ENCODE results near the gene TCEANC2.
"Not testable (repeated sequence)": the region's sequence is repeated elsewhere in the genome, so short reads cannot be mapped to it uniquely, and the experiment has no call there.

The TCEANC2 gene

DNA sequence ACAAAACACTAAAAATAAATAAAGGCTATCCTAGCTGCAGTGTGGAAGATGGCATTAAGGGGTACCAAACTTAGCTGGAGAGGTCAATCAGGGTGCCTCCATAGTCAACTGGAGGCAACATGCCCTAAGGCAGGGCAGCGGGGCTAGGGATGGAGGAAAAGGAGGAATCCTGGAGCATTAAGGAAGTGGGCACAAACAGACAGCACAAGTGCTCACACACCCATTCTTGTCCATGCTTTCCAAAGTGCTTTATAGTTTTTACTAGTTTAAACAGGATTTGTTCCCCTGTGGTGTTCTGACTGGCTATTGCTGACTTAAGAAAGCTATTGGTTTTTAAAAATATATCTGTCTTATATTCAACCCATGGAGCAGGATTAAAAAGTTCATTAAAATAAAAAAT, 33.3 kb downstream of the TCEANC2 start:
- DNase-seq (ENCODE audit: low read depth in 3 of 3) = no peak

DNA sequence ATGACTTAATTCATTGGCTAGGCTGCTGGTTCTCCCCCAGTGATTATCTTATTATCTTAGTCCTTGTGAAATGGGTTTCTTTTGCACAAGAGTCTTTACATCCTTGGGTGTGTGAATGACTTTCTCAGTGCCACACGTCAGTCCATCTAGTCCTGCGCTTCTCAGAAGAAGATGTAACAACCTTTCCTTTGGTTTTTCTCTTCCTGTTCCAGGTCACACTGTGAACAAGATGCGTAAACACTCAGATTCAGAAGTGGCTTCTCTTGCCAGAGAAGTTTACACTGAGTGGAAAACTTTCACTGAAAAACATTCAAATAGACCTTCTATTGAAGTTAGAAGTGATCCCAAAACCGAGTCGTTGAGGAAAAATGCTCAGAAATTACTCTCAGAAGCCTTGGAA, 35.0 kb downstream of the TCEANC2 start:
- no peak for DNase-seq (ENCODE audit: low read depth in 3 of 3)

DNA sequence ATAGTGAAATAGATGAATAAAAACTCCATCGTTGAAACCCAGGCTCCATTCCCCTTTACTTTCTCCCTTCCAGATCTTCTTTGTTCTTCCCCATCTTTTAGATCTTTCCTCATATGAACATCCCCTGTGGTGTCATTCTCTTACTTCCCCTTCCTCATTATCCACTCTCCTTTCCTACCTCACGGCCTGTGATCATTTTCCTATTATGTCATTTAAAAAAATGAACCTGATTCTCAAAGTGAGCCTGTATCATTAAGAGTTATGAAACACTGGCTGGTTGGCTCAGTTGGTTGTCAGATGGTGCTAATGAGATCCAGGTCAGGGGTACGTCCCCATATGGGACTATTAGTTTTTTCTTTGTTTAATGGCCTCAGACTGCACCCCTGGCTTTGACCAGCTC, 38.3 kb downstream of the TCEANC2 start:
- DNase-seq (ENCODE audit: low read depth in 3 of 3) = no peak

DNA sequence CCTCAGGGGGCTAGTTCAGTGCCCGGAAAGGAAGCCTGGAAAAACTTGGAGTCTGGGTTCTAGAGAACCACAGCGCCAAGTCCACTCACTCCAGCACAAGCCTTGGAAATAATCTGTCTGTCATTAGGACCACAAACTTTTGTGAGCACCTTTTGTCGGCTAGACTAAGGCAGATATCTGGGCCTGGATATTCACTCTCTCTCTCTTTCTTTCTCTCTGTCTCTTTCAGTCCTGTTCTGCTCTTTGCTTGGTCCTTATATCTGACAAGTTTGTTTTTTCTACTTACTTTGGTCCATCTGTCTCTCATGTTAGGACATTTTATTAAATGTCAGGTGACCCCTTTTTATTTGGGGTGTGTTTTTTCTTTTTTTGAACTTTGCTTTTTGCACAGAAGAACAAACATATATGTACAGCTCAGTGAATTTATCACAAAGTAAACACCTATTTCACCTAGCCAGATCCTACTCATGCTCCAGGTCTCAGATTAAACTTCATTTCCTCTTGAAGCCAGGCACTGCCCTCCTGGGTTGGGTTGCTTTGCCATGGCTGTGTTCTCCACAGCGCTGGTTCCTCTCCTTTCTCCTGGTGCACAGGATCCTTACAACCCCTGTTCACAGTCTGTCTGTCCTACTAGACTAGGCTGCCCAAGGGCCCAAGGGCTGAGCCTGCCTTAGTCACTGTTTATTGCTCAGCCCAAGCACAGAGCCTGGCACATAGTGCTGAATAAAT, 40.8 kb downstream of the TCEANC2 start:
- DNase-seq (ENCODE audit: low read depth in 3 of 3) = no peak

DNA sequence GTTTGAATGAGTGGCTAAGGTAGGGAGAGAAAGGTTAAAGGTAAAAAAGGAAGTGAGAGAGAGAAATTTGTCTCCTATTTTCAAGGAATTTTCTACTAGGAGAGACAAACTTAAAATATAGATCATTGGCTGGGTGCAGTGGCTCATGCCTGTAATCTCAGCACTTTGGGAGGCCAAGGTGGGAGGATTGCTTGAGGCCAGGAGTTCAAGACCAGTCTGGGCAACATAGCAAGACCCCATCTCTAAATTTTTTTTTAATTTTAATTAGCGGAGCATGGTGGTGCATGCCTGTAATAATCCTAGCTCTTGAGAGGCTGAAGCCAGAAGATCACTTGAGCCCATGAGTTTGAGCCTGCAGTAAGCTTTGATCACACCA, 41.3 kb downstream of the TCEANC2 start:
- DNase-seq (ENCODE audit: low read depth in 3 of 3) = not testable (repeated sequence)

DNA sequence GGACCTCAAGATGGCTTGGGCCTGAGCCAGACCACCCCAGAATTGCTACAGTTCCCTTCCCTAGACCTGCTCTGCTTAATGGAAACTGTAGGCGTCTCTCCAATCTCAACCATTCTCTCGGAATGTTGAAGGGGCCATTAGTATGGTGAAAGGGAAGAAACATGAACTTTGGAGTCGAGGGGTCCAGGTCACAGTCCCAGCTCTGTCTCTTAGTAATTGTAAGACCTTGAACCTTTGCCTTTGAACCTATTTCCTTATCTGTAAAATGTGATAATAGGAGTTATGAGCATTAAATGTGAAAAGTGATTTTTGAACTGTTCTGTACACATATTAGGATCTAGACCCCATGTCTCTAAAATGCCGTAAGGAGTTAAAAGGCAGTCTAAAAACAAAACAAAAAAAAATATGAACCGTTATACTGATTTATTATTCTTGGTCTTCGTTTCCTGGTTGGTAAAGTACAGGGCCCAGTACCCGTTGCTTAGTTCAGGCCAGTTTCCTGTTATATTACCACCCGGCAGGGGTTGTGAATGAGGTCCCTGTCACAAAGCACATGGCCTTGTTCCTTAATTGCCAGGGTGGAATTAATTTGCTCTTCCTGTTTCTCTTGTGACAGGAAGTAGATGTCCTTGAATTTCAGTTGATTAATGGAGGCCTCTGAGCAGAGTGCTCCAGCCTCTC, 42.3 kb downstream of the TCEANC2 start:
- no peak for DNase-seq (ENCODE audit: low read depth in 3 of 3)

DNA sequence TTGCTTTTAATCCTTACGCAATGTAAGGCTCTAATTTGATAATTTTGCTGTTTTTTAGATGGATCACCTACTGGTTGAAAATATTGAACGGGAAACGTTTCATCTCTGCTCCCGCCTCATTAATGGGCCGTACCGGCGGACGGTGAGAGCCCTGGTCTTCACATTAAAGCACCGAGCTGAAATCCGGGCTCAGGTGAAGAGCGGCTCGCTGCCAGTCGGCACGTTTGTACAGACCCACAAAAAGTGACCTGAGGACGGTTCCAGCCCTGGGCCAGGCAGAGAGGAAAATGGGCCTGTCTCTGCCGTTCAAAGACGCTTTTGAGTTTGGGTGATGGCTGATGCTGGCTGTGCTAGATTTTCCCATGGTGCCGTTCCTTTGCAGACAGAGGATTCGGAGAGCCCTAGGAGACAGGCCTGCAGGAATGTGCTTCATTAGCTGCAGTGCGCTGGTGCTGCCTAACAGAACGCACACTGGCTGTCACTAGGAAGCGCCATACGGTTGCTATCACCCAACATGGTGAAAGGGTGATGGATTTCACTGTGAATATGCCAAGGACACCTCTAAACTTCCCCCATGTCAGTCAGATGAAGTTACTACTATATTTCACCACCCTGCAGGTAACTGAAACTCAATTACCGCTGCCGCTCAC, 42.9 kb downstream of the TCEANC2 start:
- no peak for DNase-seq (ENCODE audit: low read depth in 3 of 3)

DNA sequence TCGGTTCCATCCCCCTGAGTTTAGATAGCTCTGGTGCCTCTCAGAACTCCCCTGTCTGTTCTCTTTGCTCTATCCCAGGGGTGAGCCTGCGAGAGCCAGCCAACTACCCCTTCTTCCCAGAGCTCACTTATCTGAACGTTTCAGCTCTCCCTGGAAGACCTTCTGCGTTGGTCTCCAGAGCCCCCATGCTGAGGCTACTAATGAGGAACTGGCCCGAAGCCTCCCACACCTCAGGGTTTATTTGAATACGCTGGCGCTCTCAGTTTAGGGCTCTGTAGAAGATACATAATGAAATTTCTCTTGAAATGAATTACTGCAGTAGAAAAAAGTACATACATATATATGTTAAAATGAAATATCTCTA, 43.5 kb downstream of the TCEANC2 start:
- no peak for DNase-seq (ENCODE audit: low read depth in 3 of 3)

DNA sequence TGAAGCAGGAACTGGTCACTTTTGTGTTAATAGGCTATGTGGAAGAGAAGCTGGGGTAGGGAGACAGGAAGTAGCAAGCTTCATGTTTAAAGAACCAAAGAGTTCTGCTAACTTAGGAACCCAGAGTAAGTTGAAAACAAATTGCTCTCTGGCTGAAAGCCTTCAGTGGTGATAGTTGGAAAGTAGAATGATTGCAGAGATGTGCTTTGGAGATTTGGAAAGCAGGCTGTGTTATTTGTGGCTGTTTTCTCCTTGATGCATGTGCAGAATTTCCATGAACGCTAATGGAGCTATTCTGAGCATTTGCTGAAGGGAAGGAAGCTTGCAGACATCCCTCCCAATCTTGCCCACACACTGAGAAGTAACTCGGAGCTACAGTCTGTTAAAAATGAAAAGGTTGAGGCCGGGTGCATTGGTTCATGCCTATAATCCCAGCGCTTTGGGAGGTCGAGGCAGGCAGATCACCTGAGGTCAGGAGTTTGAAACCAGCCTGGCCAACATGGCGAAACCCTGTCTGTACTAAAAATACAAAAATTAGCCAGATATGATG, 45.7 kb downstream of the TCEANC2 start:
- DNase-seq (ENCODE audit: low read depth in 3 of 3) = no peak

DNA sequence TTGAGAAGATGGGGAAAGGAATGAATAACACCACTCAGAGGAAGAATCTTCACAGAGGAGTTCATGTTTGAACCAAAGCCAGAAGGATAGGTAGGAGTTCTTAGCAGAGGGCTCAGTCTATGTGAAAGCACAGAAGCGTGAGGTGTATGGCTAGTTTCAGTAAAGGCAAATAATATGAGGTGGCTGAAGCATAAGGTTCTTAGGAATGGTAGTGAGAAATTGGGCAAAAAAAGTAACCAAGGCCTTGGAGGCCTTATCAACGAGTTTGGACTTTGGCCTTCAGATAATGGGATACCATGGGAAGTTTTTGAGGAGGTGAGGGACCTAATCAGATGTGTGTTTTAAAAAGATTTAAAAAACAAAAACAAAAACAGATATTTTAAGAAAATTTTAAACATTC, 47.1 kb downstream of the TCEANC2 start:
- no peak for DNase-seq (ENCODE audit: low read depth in 3 of 3)

DNA sequence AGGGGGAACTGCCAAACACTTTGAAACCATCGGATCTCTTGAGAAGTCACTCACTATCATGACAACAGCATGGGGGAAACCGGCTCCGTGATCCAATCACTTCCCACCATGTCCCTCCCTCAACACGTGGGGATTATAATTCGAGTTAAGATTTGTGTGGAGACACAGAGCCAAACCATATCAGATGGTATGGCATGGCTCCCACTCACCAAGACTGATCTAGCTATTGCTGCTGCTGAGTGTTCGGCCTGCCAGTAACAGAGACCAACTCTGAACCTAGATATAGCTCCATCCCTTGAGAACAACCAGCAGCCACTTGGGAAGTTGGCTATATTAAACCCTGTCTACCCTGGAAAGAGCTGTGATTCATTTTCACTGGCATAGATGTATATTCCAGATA, 50.0 kb downstream of the TCEANC2 start:
- no peak for DNase-seq (ENCODE audit: low read depth in 3 of 3)

DNA sequence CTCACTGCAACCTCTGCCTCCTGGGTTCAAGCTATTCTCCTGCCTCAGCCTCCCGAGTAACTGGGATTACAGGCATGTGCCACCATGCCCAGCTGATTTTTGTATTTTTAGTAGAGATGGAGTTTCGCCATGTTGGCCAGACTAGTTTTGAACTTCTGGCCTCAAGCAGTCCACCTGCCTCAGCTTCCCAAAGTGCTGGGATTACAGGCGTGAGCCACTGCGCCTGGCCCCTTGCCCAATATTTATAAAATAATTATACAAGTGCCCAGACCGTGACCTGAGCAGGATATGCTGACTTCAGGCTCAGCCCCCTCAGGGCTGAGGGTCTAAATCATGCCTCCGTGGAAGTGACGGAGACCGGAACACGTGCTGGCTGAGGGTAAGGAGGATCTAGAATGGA, 51.2 kb downstream of the TCEANC2 start:
- not testable (repeated sequence) for DNase-seq (ENCODE audit: low read depth in 3 of 3)

DNA sequence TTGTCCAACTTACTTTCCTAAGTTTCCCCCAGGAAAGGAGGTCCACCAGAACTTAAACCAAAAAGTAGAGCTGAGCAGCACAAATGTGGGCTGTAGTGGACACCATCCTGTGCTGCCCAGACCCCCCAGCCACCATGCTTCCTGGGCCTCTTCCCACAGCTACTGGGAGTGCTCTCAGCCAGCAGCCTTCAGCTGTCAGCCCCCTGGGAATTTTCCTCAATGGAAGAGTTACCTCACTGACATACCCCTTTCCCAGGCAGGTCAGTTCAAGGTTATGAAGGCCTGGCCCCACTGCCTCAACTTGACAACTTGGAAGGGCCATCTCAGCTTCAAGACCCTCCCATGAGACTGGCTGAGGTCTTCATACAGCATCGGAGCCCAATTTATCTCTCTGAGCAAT, 51.7 kb downstream of the TCEANC2 start:
- no peak for DNase-seq (ENCODE audit: low read depth in 3 of 3)

DNA sequence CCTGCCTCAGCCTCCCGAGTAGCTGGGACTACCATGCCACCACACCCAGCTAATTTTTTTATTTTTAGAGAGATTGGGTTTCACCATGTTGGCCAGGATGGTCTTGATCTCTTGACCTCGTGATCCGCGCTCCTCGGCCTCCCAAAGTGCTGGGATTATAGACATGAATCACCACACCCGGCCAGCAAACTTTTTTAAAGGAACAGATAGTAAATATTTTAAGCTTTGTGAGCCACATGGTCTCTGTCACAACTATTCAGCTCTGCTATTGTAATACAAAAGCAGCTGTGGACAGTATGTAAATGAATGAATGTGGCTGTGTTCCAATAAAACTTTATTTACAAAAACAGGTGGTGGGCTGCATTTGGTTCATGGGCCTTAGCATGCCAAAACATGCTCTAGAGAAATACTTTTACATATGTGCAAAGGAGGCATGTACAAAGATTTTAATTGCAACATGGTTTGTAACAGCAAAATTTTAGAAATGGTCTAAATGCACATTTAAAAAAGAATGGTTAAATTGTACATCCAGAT, 52.4 kb downstream of the TCEANC2 start:
- DNase-seq (ENCODE audit: low read depth in 3 of 3) = no peak

DNA sequence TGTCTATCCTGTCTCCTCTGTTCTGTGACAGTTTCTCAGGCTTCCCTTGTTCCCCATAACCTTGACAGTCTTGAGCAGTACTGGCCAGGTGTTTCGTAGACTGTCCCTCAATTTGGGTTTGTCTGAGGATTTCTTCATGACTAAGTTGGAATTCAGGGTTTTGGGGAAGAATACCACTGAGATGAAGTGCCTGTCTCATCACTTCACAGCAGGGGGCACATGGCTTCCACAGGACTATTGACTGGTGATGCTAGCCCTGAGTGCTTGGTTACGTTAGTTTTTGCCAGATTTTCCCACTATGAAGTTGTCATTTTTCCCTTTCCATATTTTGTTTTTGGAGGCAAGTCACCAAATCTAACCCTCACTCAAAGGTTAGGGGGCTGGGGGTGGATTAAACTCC, 53.7 kb downstream of the TCEANC2 start:
- DNase-seq (ENCODE audit: low read depth in 3 of 3) = no peak

DNA sequence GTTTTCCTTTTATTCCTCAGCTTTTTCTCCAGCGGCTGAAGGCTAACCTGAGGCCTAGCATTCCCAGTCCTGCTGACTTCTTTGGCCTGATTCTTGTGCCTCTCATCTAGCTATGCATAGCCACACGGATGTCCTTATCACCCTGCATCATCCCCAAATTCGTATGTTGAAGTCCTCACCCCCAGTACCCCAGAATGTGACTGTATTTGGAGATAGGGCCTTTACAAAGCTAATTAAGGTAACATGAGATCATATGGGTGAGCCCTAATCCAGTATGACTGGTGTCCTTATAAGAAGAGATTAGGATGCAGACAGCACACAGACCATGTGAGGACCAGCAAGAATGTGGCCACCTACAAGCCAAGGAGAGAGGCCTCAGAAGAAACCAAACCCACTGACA, 54.7 kb downstream of the TCEANC2 start:
- DNase-seq (ENCODE audit: low read depth in 3 of 3) = no peak

DNA sequence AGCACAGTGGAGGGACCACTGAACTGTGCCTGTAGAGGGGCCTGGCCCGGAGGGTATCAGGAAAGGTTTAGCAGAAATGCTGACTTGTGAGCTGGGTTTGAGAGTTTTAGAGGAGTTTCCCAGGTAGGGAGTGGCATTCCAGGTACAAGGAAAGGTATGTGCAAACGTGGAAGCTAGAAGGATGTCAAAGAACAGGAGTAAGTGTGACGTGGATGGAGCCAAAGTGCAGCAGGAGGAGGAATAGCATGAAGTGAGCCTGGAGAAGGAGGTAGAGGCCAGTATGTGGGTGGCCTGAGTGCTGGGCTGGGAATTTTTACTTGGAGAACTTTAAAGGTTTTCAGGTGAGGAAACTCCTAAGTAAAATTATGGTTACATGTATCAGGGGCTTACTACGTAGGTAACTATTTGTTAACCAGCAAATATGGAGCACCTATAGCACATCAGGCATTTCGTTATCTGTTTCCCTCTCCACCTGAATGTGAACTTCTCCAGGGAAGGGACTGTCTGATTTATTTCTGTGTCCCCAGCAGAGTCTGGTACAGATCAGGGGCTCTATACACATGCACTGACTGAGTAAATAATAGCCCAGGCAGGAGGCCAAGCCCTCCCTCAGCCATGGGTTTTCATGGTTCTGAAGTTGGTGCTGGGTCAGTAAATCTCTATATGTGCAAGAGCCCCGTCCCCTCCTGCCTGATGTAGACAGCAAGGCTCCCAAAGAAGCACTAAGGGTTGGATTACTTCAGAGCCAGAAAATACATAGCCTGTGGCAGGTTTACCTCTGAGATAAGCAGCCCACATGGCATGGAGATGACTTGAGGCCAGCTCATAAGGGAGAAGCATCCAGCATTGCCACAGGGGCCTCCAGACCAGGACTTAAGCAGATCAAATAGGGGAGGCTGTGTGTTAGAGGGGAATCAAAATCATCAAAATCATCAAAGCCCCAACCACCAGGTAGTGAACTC, 56.0 kb downstream of the TCEANC2 start:
- DNase-seq (ENCODE audit: low read depth in 3 of 3) = no peak

DNA sequence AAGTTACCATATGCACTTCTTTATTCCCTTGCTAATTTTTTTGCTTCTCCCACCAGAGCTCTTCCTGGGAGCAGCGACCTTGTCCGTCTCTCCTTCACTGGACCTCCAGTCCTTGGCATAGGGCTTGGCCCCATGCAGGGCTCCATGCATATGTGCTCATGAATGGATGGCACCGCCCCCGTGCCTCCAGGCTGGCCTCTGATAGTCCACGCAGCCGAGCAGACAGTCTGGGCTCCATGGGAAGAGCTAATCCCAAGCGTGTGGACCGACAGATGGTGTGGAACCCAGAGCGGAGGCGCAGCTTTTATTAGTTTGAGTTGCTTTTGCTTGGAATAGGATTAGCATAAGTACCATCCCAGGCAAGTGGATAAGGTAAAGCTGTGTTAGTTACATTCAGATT, 57.6 kb downstream of the TCEANC2 start:
- no peak for DNase-seq (ENCODE audit: low read depth in 3 of 3)

DNA sequence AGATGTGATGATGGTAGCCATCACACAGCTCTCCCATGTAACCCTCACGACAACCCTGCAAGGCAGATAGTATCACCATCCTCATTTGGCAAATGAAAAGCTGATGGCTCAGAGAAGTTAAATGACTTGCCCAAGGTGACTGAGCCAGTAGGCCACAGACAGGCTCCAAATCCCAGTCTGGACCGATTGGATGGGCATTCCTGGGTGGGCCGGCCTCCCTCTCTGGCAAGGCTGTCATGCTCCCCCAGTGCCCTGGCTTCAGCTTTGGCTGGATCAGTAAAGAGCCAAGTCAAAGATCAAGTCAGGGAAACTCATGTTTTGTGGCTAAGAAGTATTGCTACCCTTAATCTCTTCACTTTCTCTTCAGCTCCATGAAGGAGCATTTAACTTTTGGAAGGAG, 58.2 kb downstream of the TCEANC2 start:
- DNase-seq (ENCODE audit: low read depth in 3 of 3) = no peak

DNA sequence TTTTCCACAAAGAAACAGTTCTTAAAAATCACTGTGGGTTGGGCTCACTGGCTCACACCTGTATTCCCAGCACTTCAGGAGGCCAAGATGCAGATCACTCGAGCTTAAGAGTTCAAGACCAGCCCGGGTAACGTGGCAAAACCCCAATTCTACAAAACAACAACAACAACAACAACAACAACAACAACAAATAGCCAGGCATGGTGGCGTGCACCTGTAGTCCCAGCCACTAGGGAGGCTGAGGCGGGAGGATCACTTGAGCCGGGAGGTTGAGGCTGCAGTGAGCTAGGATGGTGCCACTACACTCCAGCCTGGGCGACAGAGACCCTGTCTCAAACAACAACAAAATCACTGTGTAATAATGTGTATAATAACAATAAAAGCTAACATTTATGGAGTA, 58.6 kb downstream of the TCEANC2 start:
- no peak for DNase-seq (ENCODE audit: low read depth in 3 of 3)

DNA sequence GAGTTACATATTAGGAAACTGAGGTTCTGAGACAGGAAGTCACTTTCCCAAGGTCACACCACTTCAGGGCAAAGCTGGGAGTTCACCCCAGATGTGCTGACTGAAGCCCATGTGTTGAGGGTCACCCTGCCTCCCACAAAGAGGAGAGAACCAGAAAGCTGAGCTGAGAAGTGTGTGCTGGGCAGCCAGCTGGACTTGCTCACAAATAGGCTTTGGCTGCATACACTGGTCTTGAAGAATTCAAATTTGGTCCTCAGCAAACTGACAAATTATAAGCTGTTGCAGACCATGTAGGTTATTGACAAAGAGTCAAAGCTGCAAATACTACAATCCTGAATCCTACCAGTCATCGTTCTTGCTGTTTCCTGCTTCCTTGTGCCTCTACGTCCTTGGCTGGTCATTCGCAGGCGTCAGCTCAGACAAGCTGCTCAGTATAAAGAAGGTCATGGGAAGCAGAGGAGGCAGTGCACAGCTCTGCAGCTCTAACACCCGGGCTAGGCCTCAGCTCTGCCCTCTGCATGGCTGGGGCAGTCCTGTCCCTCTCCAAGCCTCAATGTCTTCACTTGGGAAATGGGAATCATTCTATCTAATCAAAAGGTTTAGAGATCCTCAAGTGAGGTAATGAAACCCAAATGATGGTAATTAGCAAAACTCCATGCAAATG, 59.4 kb downstream of the TCEANC2 start:
- no peak for DNase-seq (ENCODE audit: low read depth in 3 of 3)

Measured in stimulated activated CD4-positive, alpha-beta T cell treated with anti-CD3 and anti-CD28 coated beads, TNF-alpha, amount 100 ng/mL, for 4 hours (primary cell).